Ishikawa (cell line): ENCODE measurements around the gene PTPRO.

ENCODE experiments used
- CEBPB ChIP-seq: IDR thresholded peaks from 2 replicates; pipeline ENCODE4 v1.6.1; 2012
- CREB1 ChIP-seq: IDR thresholded peaks from 2 replicates; pipeline ENCODE4 v1.6.1; 2012; ENCODE audit warnings: low read depth
- EGR1 ChIP-seq: IDR thresholded peaks from 2 replicates; pipeline ENCODE4 v1.6.1; 2012
- EP300 ChIP-seq: IDR thresholded peaks from 2 replicates; pipeline ENCODE4 v1.6.1; 2012; ENCODE audit warnings: borderline replicate concordance
- FOXM1 ChIP-seq: IDR thresholded peaks from 2 replicates; pipeline ENCODE4 v1.6.1; 2012; ENCODE audit warnings: low read depth, borderline replicate concordance
- NFIC ChIP-seq: IDR thresholded peaks from 2 replicates; pipeline ENCODE4 v1.6.1; 2012
- RAD21 ChIP-seq: IDR thresholded peaks from 2 replicates; pipeline ENCODE4 v1.6.1; 2012; ENCODE audit warnings: low read depth
- REST ChIP-seq: IDR thresholded peaks from 2 replicates; pipeline ENCODE4 v1.6.1; 2012; ENCODE audit warnings: low read depth, mild to moderate bottlenecking
- TAF1 ChIP-seq: IDR thresholded peaks from 2 replicates; pipeline ENCODE4 v1.6.1; 2012; ENCODE audit warnings: low read depth, mild to moderate bottlenecking
- TCF12 ChIP-seq: IDR thresholded peaks from 2 replicates; pipeline ENCODE4 v1.6.1; 2012; ENCODE audit warnings: low read depth
- TEAD4 ChIP-seq: IDR thresholded peaks from 2 replicates; pipeline ENCODE4 v1.6.1; 2012
- YY1 ChIP-seq: IDR thresholded peaks from 2 replicates; pipeline ENCODE4 v1.6.1; 2012; ENCODE audit warnings: low read depth
- ZBTB7A ChIP-seq: IDR thresholded peaks from 2 replicates; pipeline ENCODE4 v1.6.1; 2012; ENCODE audit warnings: low read depth
- TF ChIP-seq, protein P1 (sequence below): IDR thresholded peaks from 2 replicates; pipeline ENCODE4 v1.6.1; 2012
- TF ChIP-seq, protein P2 (sequence below): IDR thresholded peaks from 2 replicates; pipeline ENCODE4 v1.6.1; 2012

Gene PTPRO

GRCh38 chr12:15590180-15590826, 268.0 kb downstream of the PTPRO start:
- TF ChIP-seq ZBTB7A (no peak), NFIC (no peak), TAF1 (no peak), CREB1 (no peak), YY1 (peak; percentile 94), RAD21 (peak; percentile 97), CEBPB (no peak), EP300 (no peak)
- TF ChIP-seq, protein P1, sequence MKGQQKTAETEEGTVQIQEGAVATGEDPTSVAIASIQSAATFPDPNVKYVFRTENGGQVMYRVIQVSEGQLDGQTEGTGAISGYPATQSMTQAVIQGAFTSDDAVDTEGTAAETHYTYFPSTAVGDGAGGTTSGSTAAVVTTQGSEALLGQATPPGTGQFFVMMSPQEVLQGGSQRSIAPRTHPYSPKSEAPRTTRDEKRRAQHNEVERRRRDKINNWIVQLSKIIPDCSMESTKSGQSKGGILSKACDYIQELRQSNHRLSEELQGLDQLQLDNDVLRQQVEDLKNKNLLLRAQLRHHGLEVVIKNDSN, result no peak
- TF ChIP-seq, protein P2, sequence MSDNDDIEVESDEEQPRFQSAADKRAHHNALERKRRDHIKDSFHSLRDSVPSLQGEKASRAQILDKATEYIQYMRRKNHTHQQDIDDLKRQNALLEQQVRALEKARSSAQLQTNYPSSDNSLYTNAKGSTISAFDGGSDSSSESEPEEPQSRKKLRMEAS, result peak; percentile 37; the same call in 1 of the 2 replicates

- TF ChIP-seq, protein P2, result no peak
- no peak for TF ChIP-seq NFIC
- no peak for TF ChIP-seq CEBPB
- no peak for TF ChIP-seq RAD21
- no peak for TF ChIP-seq EGR1
- no peak for TF ChIP-seq ZBTB7A
- TF ChIP-seq TEAD4, result no peak
- no peak for TF ChIP-seq TAF1
- TF ChIP-seq FOXM1, result no peak
Observed at GRCh38 chr12:15591811-15592210, 269.5 kb downstream of the PTPRO start.

- TF ChIP-seq RAD21, result no peak
- TF ChIP-seq TAF1, result no peak
- TF ChIP-seq, protein P1, result no peak
- TF ChIP-seq TEAD4, result no peak
- no peak for TF ChIP-seq NFIC
- TF ChIP-seq YY1, result no peak
- TF ChIP-seq EGR1, result no peak
- TF ChIP-seq TCF12, result no peak
- no peak for TF ChIP-seq REST
Observed at GRCh38 chr12:15592934-15593333, 270.6 kb downstream of the PTPRO start.

- TF ChIP-seq, protein P1, result no peak
- TF ChIP-seq CREB1, result no peak
- no peak for TF ChIP-seq TAF1
- no peak for TF ChIP-seq EGR1
- no peak for TF ChIP-seq RAD21
- no peak for TF ChIP-seq ZBTB7A
- no peak for TF ChIP-seq TCF12
- no peak for TF ChIP-seq EP300
- TF ChIP-seq NFIC, result no peak
- TF ChIP-seq FOXM1, result no peak
- no peak for TF ChIP-seq YY1
- TF ChIP-seq TEAD4, result no peak
- no peak for TF ChIP-seq REST
- TF ChIP-seq, protein P2, result no peak
- no peak for TF ChIP-seq CEBPB
Observed at GRCh38 chr12:15596174-15596573, 273.9 kb downstream of the PTPRO start.

- no peak for TF ChIP-seq EP300
- TF ChIP-seq TCF12, result no peak
- no peak for TF ChIP-seq EGR1
- no peak for TF ChIP-seq FOXM1
- no peak for TF ChIP-seq CEBPB
- TF ChIP-seq ZBTB7A, result no peak
- no peak for TF ChIP-seq RAD21
- TF ChIP-seq TEAD4, result no peak
- TF ChIP-seq NFIC, result no peak
Observed at GRCh38 chr12:15597125-15597830, 275.0 kb downstream of the PTPRO start.
